ENCODE measurements around the gene NNAT.
"Not testable (repeated sequence)": the region's sequence is repeated elsewhere in the genome, so short reads cannot be mapped to it uniquely, and the experiment has no call there.

The NNAT gene

DNA sequence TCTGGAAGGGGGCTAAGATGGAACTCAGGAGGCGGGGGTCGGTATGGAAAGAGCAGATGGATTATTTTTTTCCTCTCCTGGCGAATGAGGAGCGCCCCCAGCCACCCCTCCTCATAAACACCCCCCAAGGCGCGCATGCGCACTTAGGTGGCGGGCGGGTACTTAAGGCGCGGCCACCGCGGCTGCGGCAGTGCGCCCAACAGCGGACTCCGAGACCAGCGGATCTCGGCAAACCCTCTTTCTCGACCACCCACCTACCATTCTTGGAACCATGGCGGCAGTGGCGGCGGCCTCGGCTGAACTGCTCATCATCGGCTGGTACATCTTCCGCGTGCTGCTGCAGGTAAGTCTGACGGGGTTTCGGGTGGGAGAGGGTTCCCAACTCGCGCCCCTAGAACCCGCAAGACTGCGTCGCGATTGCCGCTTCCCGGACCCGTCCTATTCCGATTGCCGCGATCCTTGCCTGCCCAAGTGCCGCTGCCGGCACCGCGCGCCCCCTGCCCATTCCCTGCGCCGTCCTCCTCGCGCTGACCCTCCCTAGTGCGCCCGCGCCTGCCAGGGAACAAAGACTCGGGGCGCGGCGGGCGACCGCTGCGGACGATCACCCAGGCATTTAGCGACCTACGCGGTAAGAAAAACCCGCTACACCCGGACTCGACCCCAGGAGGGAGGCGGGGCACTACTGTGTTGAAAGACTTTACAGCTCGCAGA lies at the start of gene NNAT:
NNAT (plus strand) TSS at position 190 of the 711 bp plus-strand sequence; CDS start at position 272, 82 bp downstream.
- Histone ChIP-seq H3K27ac (ENCODE audit: low read length) (peak within 1 kb of the TSS; percentile 96), H3K36me3 (ENCODE audit: control insufficient read depth in 2 of 2, insufficient read depth in 2 of 2, low read length in 2 of 2) (peaks cover 0 to 14% of the 10 kb centered on the region in 2 donors), H3K27me3 (ENCODE audit: control insufficient read depth in 1 of 2, insufficient read depth in 2 of 2, low read length in 2 of 2) (no peaks in the 10 kb centered on the region), H3K9ac (ENCODE audit: low read length in 2 of 2) (peak within 1 kb of the TSS; percentile 30 to 47), H3K4me1 (ENCODE audit: control insufficient read depth, insufficient read depth, low read length) (peaks cover 84% of the 10 kb centered on the region), H3K9me3 (ENCODE audit: control insufficient read depth in 2 of 2, low read length in 2 of 2) (no peaks in the 10 kb centered on the region), H3K4me3 (ENCODE audit: low read length in 2 of 2) (peak within 1 kb of the TSS; percentile 49 to 72)

GRCh38 chr20:37471741-37472235 lies 49.3 kb upstream of the NNAT start:
- Histone ChIP-seq H3K4me1 (ENCODE audit: control insufficient read depth, insufficient read depth, low read length) (no peaks in the 10 kb centered on the region), H3K4me3 (ENCODE audit: low read length in 2 of 2) (no peak overlapping the region), H3K9ac (ENCODE audit: low read length in 2 of 2) (no peak overlapping the region), H3K36me3 (ENCODE audit: control insufficient read depth in 2 of 2, insufficient read depth in 2 of 2, low read length in 2 of 2) (no peaks in the 10 kb centered on the region), H3K27ac (ENCODE audit: low read length) (no peak overlapping the region), H3K27me3 (ENCODE audit: control insufficient read depth in 1 of 2, insufficient read depth in 2 of 2, low read length in 2 of 2) (no peaks in the 10 kb centered on the region), H3K9me3 (ENCODE audit: control insufficient read depth in 2 of 2, low read length in 2 of 2) (no peaks in the 10 kb centered on the region)

GRCh38 chr20:37472435-37472834 lies 48.6 kb upstream of the NNAT start:
- H3K4me1 ChIP-seq (ENCODE audit: control insufficient read depth, insufficient read depth, low read length); H3K4me3 ChIP-seq (ENCODE audit: low read length in 2 of 2); H3K9ac ChIP-seq (ENCODE audit: low read length in 2 of 2); H3K9me3 ChIP-seq (ENCODE audit: control insufficient read depth in 2 of 2, low read length in 2 of 2); H3K27ac ChIP-seq (ENCODE audit: low read length); H3K36me3 ChIP-seq (ENCODE audit: control insufficient read depth in 2 of 2, insufficient read depth in 2 of 2, low read length in 2 of 2); H3K27me3 ChIP-seq (ENCODE audit: control insufficient read depth in 1 of 2, insufficient read depth in 2 of 2, low read length in 2 of 2): not testable (repeated sequence)

DNA sequence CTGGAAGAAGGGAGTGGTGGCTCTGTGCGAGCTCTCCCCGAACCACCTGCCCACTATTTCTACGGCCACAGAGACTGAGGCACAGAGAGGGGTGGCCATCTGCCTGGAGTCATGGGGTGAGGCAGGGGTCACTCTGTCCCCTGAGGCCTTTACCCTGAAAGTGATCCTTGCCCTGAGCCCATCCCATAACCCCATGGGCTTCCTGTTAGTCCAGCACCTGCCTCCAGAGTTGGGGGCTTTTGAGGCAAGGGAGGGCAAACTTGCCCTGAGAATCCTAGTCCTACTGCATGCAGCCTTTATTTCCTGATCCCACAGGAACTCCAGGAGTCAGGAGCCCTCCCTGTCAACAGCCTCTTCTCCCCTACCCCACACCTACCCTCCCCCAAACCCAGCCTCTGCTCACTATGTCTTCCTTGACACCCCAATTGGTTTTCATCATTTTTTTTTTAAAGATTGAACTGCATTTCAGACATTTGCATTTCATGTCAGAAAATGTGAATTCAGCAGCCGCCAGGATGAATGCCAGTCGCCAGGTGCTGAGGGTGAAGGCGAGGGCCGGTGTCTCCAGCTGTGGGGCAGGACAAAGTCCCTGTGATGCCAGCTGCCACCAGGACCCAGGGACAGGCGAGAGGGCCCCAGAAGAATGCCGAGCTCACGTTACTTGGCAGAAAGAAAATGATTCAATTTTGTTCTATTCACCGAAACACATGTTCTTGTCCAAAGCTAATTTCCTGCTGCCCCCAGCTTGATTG lies 47.6 kb upstream of the NNAT start:
- no peak overlapping the region for H3K4me3 ChIP-seq (ENCODE audit: low read length in 2 of 2)
- H3K9ac ChIP-seq (ENCODE audit: low read length in 2 of 2): no peak overlapping the region
- H3K36me3 ChIP-seq (ENCODE audit: control insufficient read depth in 2 of 2, insufficient read depth in 2 of 2, low read length in 2 of 2): no peaks in the 10 kb centered on the region
- no peaks in the 10 kb centered on the region for H3K27me3 ChIP-seq (ENCODE audit: control insufficient read depth in 1 of 2, insufficient read depth in 2 of 2, low read length in 2 of 2)
- no peaks in the 10 kb centered on the region for H3K4me1 ChIP-seq (ENCODE audit: control insufficient read depth, insufficient read depth, low read length)
- H3K27ac ChIP-seq (ENCODE audit: low read length): no peak overlapping the region
- no peaks in the 10 kb centered on the region for H3K9me3 ChIP-seq (ENCODE audit: control insufficient read depth in 2 of 2, low read length in 2 of 2)

GRCh38 chr20:37474386-37474785 lies 46.7 kb upstream of the NNAT start:
- H3K9ac ChIP-seq (ENCODE audit: low read length in 2 of 2): no peak overlapping the region

GRCh38 chr20:37475252-37475651 lies 45.8 kb upstream of the NNAT start:
- Histone ChIP-seq H3K9ac (ENCODE audit: low read length in 2 of 2) (no peak overlapping the region), H3K4me3 (ENCODE audit: low read length in 2 of 2) (no peak overlapping the region), H3K27me3 (ENCODE audit: control insufficient read depth in 1 of 2, insufficient read depth in 2 of 2, low read length in 2 of 2) (no peaks in the 10 kb centered on the region), H3K4me1 (ENCODE audit: control insufficient read depth, insufficient read depth, low read length) (peaks cover 5% of the 10 kb centered on the region), H3K36me3 (ENCODE audit: control insufficient read depth in 2 of 2, insufficient read depth in 2 of 2, low read length in 2 of 2) (no peaks in the 10 kb centered on the region), H3K27ac (ENCODE audit: low read length) (no peak overlapping the region), H3K9me3 (ENCODE audit: control insufficient read depth in 2 of 2, low read length in 2 of 2) (no peaks in the 10 kb centered on the region)

More at GRCh38 chr20:37474386-37474785, 46.7 kb upstream of the NNAT start:
- Histone ChIP-seq H3K27ac (ENCODE audit: low read length) (no peak overlapping the region), H3K4me1 (ENCODE audit: control insufficient read depth, insufficient read depth, low read length) (no peaks in the 10 kb centered on the region), H3K27me3 (ENCODE audit: control insufficient read depth in 1 of 2, insufficient read depth in 2 of 2, low read length in 2 of 2) (no peaks in the 10 kb centered on the region), H3K9me3 (ENCODE audit: control insufficient read depth in 2 of 2, low read length in 2 of 2) (no peaks in the 10 kb centered on the region), H3K4me3 (ENCODE audit: low read length in 2 of 2) (no peak overlapping the region), H3K36me3 (ENCODE audit: control insufficient read depth in 2 of 2, insufficient read depth in 2 of 2, low read length in 2 of 2) (no peaks in the 10 kb centered on the region)

- Histone ChIP-seq H3K4me1 (ENCODE audit: control insufficient read depth, insufficient read depth, low read length) (peaks cover 5% of the 10 kb centered on the region), H3K9ac (ENCODE audit: low read length in 2 of 2) (no peak overlapping the region), H3K4me3 (ENCODE audit: low read length in 2 of 2) (no peak overlapping the region), H3K36me3 (ENCODE audit: control insufficient read depth in 2 of 2, insufficient read depth in 2 of 2, low read length in 2 of 2) (no peaks in the 10 kb centered on the region), H3K27me3 (ENCODE audit: control insufficient read depth in 1 of 2, insufficient read depth in 2 of 2, low read length in 2 of 2) (no peaks in the 10 kb centered on the region), H3K9me3 (ENCODE audit: control insufficient read depth in 2 of 2, low read length in 2 of 2) (no peaks in the 10 kb centered on the region), H3K27ac (ENCODE audit: low read length) (no peak overlapping the region)
Measured at GRCh38 chr20:37477041-37477440, 44.0 kb upstream of the NNAT start.

DNA sequence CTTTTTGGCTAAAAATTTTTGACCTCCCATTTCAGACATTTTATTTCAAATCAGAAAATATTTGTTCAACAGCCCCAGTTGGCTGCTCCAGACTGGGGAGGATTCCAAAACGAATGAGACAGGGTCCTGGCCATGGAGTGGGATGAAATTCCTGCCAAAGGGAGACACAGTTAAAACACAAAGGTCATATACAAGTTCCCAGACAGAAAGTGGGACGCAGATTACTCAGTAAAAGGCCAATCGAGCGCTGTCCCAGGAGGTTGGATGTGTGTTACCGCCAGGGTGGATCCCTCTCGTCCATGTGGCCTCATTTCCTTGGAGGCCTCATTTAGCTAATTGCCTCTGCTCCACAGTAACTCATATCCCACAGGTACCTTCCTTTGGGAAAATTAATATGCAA lies 41.8 kb upstream of the NNAT start:
- no peak overlapping the region for H3K9ac ChIP-seq (ENCODE audit: low read length in 2 of 2)
- H3K36me3 ChIP-seq (ENCODE audit: control insufficient read depth in 2 of 2, insufficient read depth in 2 of 2, low read length in 2 of 2): no peaks in the 10 kb centered on the region
- H3K4me3 ChIP-seq (ENCODE audit: low read length in 2 of 2): no peak overlapping the region
- no peaks in the 10 kb centered on the region for H3K9me3 ChIP-seq (ENCODE audit: control insufficient read depth in 2 of 2, low read length in 2 of 2)
- peaks cover 5% of the 10 kb centered on the region for H3K4me1 ChIP-seq (ENCODE audit: control insufficient read depth, insufficient read depth, low read length)
- H3K27me3 ChIP-seq (ENCODE audit: control insufficient read depth in 1 of 2, insufficient read depth in 2 of 2, low read length in 2 of 2): no peaks in the 10 kb centered on the region
- H3K27ac ChIP-seq (ENCODE audit: low read length): no peak overlapping the region

DNA sequence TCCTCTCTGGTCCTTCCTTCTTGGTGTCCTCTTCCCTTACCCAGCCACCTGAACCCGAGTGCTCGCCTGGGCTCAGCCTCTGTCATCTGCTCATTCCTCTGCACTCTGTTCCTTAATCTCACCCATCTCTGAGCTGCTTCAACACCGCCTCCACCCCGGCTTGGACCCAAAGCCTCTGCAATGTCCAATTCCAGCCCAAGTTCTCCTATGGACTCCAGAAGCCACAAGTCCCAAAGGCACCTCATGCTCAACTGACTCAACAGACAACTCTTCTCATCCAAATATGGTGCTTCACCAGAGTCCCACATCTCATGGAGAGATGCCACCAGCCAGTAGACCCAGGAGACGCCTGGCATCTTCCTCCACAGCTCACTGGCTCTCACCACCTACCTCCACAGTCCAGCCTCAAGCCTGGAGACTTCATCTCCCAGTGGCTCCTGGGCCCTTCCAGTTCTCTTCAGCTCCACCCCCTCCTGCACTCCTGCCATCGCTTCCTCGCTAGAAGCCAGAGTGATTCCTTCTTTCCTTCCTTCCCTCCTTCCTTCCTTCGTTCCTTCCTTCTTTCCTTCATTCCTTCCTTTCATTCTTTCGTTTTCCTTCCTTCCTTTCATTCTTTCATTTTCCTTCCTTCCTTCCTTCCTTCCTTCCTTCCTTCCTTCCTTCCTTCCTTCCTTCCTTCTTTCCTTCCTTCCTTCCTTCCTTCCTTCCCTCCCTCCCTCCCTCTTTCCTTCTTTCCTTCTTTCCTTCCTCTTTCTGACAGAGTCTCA lies 40.9 kb upstream of the NNAT start:
- H3K4me1 ChIP-seq (ENCODE audit: control insufficient read depth, insufficient read depth, low read length): peaks cover 5% of the 10 kb centered on the region
- no peak overlapping the region for H3K4me3 ChIP-seq (ENCODE audit: low read length in 2 of 2)
- no peak overlapping the region for H3K27ac ChIP-seq (ENCODE audit: low read length)
- H3K9ac ChIP-seq (ENCODE audit: low read length in 2 of 2): no peak overlapping the region
- no peaks in the 10 kb centered on the region for H3K27me3 ChIP-seq (ENCODE audit: control insufficient read depth in 1 of 2, insufficient read depth in 2 of 2, low read length in 2 of 2)
- no peaks in the 10 kb centered on the region for H3K36me3 ChIP-seq (ENCODE audit: control insufficient read depth in 2 of 2, insufficient read depth in 2 of 2, low read length in 2 of 2)
- no peaks in the 10 kb centered on the region for H3K9me3 ChIP-seq (ENCODE audit: control insufficient read depth in 2 of 2, low read length in 2 of 2)

DNA sequence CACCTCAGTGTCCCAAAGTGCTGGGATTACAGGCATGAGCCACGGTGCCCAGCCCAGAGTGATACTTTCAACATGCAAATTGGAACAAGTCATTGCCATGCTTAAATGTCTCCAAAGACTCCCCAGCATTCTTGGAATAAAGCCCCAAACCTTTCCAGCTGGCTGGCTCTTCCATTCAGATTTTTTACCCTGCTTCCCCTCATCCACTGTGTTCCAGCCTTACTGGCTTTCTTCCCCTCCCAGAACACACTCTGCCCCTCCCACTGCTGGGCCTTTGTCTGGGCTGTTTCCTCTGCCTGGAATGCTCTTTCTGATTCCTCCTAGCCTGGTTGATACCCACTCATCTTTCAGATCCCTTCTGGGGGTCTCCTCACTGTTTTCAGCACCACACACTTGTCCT lies 40.1 kb upstream of the NNAT start:
- no peak overlapping the region for H3K9ac ChIP-seq (ENCODE audit: low read length in 2 of 2)
- no peaks in the 10 kb centered on the region for H3K9me3 ChIP-seq (ENCODE audit: control insufficient read depth in 2 of 2, low read length in 2 of 2)
- H3K4me1 ChIP-seq (ENCODE audit: control insufficient read depth, insufficient read depth, low read length): peaks cover 5% of the 10 kb centered on the region
- H3K36me3 ChIP-seq (ENCODE audit: control insufficient read depth in 2 of 2, insufficient read depth in 2 of 2, low read length in 2 of 2): no peaks in the 10 kb centered on the region
- no peak overlapping the region for H3K27ac ChIP-seq (ENCODE audit: low read length)
- H3K27me3 ChIP-seq (ENCODE audit: control insufficient read depth in 1 of 2, insufficient read depth in 2 of 2, low read length in 2 of 2): no peaks in the 10 kb centered on the region
- no peak overlapping the region for H3K4me3 ChIP-seq (ENCODE audit: low read length in 2 of 2)

Measured in stomach smooth muscle (tissue), 2 donors.